DND-41 (cell line): ENCODE data around the gene MYRIP.

Experiments used
- EZH2 ChIP-seq: IDR thresholded peaks from 3 replicates; pipeline ENCODE4 v1.6.1; 2012; ENCODE audit warnings: borderline replicate concordance, low read depth, mild to moderate bottlenecking, moderate library complexity, low read length, inconsistent platforms; ENCODE audit not compliant: severe bottlenecking
- TF ChIP-seq, protein P1 (sequence below): IDR thresholded peaks from 2 replicates; pipeline ENCODE4 v1.5.1; 2012; ENCODE audit warnings: borderline replicate concordance, low read length, moderate library complexity, mild to moderate bottlenecking; ENCODE audit not compliant: poor library complexity, severe bottlenecking; ENCODE audit errors: extremely low read depth

DNA sequence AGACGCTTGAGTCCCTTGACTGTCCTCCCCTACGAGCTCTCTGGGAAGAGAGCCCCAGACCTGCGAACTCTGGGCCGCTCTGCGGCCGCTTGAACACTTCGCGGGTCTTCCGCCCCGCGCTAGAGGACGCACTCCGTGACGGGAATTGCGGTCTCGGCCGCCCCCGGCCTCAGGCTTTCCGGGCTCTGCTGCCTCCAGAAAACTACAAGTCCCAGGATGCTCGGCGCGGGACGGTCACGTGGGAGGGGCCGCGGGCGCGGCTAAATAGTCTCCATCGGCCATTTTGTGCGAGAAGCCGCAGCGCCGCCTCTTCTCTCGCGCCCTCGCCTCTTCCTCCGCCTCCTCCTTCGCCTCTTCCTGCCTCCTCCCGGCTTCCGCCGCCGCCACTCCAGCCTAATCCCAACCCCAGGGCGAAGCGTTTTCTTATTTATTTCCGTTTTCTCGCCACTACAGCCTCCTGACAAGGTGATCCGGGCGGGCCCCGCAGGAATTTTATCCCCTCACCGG lies 500.1 kb downstream of the MYRIP start, which contains the start of gene EIF1B:
- TF ChIP-seq, protein P1, sequence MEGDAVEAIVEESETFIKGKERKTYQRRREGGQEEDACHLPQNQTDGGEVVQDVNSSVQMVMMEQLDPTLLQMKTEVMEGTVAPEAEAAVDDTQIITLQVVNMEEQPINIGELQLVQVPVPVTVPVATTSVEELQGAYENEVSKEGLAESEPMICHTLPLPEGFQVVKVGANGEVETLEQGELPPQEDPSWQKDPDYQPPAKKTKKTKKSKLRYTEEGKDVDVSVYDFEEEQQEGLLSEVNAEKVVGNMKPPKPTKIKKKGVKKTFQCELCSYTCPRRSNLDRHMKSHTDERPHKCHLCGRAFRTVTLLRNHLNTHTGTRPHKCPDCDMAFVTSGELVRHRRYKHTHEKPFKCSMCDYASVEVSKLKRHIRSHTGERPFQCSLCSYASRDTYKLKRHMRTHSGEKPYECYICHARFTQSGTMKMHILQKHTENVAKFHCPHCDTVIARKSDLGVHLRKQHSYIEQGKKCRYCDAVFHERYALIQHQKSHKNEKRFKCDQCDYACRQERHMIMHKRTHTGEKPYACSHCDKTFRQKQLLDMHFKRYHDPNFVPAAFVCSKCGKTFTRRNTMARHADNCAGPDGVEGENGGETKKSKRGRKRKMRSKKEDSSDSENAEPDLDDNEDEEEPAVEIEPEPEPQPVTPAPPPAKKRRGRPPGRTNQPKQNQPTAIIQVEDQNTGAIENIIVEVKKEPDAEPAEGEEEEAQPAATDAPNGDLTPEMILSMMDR = peak; percentile 88
- TF ChIP-seq EZH2 = no peak
